ENCODE results near the gene COQ9.

COQ9 gene

GRCh38 chr16:57473906-57474305, 26.6 kb downstream of the COQ9 start:
- FAIRE-seq, result no peak

GRCh38 chr16:57474671-57475661, 27.7 kb downstream of the COQ9 start:
- no peak for FAIRE-seq

- FAIRE-seq, result no peak
These were observed 28.5 kb downstream of the COQ9 start for GRCh38 chr16:57475711-57476339.

- FAIRE-seq, result no peak
These were observed 29.5 kb downstream of the COQ9 start for GRCh38 chr16:57476546-57477410.

- FAIRE-seq, result no peak
These were observed 30.4 kb downstream of the COQ9 start for GRCh38 chr16:57477531-57478202.

- FAIRE-seq, result no peak
These were observed 31.3 kb downstream of the COQ9 start for GRCh38 chr16:57478396-57479204.

GRCh38 chr16:57479205-57479975, 32.1 kb downstream of the COQ9 start:
- FAIRE-seq, result no peak

GRCh38 chr16:57479976-57480753, 32.9 kb downstream of the COQ9 start:
- no peak for FAIRE-seq

GRCh38 chr16:57480754-57481230, 33.5 kb downstream of the COQ9 start:
- no peak for FAIRE-seq

GRCh38 chr16:57481421-57481820, 34.1 kb downstream of the COQ9 start:
- no peak for FAIRE-seq

GRCh38 chr16:57482845-57483545, 35.7 kb downstream of the COQ9 start:
- FAIRE-seq, result no peak

- FAIRE-seq, result no peak
These were observed 36.6 kb downstream of the COQ9 start for GRCh38 chr16:57483725-57484514.

- no peak for FAIRE-seq
These were observed 37.3 kb downstream of the COQ9 start for GRCh38 chr16:57484515-57485005.

GRCh38 chr16:57485091-57485915, 38.0 kb downstream of the COQ9 start:
- no peak for FAIRE-seq

- FAIRE-seq, result no peak
These were observed 38.9 kb downstream of the COQ9 start, which contains the start of gene DOK4 for GRCh38 chr16:57485916-57486857. DOK4 (minus strand) TSS chr16:57486493; CDS start chr16:57479507, 6,986 bp downstream.
